ENCODE data around the gene MYO5B.

MYO5B gene

DNA sequence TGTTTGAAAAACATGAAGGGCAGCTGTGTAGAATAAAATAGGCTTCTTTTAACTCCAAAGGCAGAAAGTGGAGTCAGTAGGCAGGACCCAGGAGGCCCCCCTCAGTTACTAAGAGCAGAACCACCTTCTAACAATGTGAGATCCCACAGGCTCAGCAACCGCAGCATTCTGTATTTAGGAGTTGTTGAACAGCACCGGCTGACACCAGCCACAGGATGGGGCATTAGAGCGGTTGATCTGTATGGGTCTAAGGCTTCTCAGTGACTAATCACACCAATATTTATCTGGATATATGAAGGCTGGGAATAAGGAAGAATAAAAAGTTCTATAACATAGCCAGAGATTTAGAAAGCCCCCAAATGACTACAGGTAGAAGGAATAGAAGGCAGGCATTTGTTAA, 51.7 kb downstream of the MYO5B start:
- no peak for DNase-seq

GRCh38 chr18:50142441-50143120, 52.4 kb downstream of the MYO5B start:
- DNase-seq, result no peak

DNA sequence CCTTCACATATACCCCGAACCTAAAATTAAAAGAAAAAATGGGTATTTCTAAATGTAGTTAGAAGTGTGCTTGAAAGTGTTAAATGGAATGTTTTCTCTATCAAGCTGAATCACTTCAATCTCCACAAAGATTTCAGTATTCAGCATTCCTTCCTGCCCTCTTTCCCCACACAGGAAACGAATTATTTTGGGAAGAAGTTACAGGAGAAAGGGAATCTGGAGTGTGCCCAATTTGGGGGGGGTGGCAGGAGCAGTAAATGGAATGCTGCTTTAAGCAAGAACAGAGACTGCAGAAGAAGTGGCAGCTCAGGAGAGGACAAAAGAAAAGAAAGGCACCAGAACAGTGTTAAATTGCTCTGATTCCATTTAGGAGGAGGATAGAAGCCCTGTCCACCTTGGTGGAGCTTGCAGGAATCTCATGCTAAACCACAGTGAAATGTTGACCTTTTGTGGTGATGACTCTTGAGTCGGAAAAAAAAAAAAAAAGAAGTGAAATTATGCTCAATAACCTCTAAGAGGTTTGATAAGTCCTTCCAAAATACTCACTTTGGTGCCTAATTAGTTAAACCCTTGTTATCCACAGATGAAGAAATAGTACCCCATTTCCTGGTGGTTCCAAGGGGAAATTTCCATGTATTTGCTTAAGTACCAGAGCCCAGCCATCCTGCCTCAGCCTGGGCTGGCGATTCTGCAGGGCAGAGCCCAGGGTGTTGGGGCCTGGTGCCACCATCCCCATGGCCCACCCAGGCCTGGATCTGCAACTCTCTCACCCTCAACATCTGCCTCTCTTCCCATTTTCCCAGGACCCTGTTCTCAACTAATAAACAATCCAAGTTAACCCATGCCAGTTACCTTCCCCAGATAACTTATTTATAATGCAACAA, 56.5 kb downstream of the MYO5B start:
- no peak for DNase-seq

DNA sequence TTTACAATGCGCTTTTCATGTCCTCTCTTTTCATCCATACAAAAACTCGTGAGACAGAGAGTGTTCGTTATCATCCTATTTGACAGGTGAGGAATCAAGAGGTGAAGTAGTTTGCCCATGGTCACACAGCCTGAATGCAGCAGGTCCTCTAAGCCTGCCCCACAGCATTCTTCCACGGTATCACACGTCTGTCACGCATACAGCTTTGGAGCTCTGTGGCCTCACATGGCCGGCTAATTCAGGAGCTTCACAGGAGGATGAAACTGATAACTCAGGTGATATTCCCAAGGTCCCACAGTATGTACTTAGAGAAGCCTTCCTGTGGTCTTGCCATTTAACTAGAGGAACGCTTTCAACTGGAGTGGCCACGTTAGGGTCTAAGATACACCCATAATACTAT, 59.0 kb downstream of the MYO5B start:
- DNase-seq, result no peak

DNA sequence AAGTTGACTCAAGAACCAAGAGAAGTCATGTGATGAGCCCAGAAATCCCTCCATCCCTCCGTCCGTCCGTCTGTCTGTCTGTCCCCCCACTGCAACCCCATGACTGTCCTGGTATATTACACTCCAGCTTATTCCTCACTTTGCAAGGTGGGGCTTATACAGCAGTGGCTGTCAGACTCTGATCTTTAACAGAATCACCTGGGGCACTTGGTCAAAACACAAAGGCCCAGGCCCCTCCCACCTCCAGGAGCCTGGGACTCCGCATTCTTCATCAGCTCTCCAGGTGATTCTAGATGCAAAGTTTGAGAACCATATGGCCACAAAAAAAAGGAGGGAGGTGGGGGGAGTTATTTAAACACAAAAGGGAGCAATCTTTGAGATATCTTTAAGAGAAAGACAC, 61.4 kb downstream of the MYO5B start:
- DNase-seq, result no peak

- DNase-seq, result no peak
These were observed 63.4 kb downstream of the MYO5B start for GRCh38 chr18:50131591-50131990.

GRCh38 chr18:50128506-50129271, 66.3 kb downstream of the MYO5B start:
- DNase-seq, result no peak

GRCh38 chr18:50127516-50128210, 67.3 kb downstream of the MYO5B start:
- DNase-seq, result no peak

DNA sequence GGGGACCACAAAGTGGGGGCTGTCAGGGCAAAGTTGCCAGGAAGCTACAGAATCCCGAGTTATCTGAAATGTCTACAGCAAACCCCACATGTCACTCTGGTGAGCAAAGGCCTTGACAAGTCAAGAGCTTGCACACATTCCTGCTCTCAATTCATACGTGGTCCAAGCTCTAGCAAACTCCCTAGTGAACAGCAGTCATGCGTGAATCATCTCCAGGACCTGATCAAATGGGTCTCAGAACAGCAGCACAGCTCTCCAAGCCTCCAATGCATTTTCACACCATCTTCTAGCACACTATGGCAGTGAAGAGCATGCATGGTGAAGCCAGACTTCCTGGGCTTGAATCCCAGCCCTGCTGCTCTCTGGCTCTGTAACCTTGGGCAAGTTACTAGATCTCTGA, 68.5 kb downstream of the MYO5B start:
- DNase-seq, result no peak

- DNase-seq, result no peak
These were observed 69.5 kb downstream of the MYO5B start for GRCh38 chr18:50125456-50125855.

DNA sequence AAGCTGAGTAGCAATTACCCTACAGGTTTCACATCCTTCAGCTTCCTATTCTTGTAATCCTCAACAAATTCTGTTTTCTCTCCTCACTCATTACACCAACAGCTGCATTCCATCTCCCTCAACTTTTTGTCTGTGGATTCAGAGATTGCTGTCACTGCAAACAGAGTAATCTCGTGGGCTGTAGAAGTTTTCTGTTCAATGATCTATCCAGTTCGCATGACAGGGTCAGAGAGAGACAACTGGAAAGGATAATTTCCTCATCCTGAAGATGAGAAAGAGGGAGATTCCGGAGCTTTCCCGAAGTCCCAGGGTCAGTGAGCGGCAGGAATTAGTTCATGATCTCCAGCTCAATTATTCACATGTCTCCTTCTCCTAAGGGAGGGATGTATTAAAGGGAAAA, 75.7 kb downstream of the MYO5B start:
- no peak for DNase-seq

DNA sequence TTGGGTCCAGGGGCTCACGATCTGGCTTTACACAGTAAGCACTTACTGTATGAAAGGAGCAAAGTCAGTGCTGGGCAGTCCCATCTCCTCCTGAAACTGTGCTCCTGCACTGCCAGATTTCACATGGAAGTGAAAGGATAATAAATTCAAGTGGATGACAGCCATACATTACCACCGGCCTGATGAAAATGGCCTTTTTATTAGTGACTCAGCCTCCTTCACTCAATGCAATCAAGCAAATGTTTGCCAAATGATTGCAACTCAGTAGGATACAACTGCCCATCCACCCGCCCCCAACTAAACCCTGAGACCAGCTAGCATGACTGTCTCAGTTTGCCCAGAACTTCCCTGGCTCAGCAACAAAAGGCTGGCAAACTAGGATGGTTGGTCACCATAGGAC, 77.1 kb downstream of the MYO5B start:
- no peak for DNase-seq

- no peak for DNase-seq
These were observed 79.9 kb downstream of the MYO5B start for GRCh38 chr18:50115095-50115494.

- no peak for DNase-seq
These were observed 80.5 kb downstream of the MYO5B start for GRCh38 chr18:50114448-50114847.

DNA sequence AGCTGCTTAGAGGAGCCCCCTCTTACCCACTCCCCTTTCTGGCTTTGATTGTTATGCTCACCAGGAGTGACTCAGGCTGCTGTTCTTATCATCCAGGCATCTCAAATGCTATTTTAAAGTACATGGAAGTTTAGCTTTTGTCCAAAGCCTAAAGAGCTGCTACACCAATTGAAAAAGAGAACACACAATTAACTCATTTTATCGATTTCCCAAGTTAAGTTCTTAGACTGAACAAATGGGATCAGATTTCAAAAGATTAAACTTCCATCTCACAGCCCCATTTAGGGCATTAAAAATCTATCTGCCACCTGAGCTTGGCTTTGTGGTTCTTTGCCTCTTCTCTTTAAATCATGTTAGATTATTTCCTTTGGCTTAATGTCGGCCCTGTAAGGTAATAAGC, 81.2 kb downstream of the MYO5B start:
- DNase-seq, result no peak

- peak; percentile 1 for DNase-seq
These were observed 83.5 kb downstream of the MYO5B start for GRCh38 chr18:50111398-50111797.

GRCh38 chr18:50107468-50107977, 87.4 kb downstream of the MYO5B start:
- no peak for DNase-seq

GRCh38 chr18:50105027-50105426, 89.9 kb downstream of the MYO5B start:
- no peak for DNase-seq

- no peak for DNase-seq
These were observed 90.5 kb downstream of the MYO5B start for GRCh38 chr18:50104421-50104820.

DNA sequence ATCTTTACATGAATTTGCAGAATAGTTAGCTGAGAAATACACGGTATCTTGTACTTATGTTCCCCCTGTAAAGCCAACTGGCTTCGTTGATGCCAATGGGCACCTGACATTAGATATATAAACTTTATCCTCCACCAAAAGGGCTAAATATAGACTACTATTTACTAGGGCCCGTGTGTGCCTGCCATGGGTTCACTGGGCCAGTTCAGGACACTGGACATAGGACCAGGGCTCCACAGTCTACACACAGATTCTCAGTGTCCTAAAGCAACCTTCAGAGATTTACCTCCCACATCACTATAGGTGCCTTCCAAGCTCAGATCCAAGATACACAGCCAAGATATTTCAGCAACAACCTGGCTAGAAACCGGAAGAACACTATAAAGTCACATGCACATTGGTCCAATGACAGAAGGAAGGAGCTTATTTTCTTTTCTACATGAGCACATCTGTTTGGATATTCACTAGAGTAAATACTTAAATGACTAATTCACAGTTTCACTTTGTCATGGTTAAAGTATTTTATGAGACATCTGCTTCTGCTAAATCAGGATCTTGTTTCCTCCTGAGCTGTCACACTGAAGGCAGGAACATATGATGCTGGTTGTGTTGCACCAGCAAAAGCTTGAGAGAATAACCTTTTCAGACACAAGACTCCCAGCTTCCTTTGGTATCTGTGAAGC, 95.1 kb downstream of the MYO5B start:
- DNase-seq, result no peak

GRCh38 chr18:50097702-50098101, 97.2 kb downstream of the MYO5B start:
- no peak for DNase-seq

GRCh38 chr18:50096766-50097435, 98.0 kb downstream of the MYO5B start:
- DNase-seq, result no peak
